HG03378 (cell line): Measurements from ENCODE around the gene SERPINB6.
A peak's percentile ranks its signal among the peaks of the same experiment; 100 is the strongest.
"Not testable (repeated sequence)": the region's sequence is repeated elsewhere in the genome, so short reads cannot be mapped to it uniquely, and the experiment has no call there.

ENCODE experiments used
- ATAC-seq: cut with Tn5 transposase; IDR thresholded peaks from one replicate; pipeline ENCODE4 v1.9.1; 2021; ENCODE audit warnings: mild to moderate bottlenecking, moderate library complexity; ENCODE audit not compliant: unreplicated experiment

Gene SERPINB6

GRCh38 chr6:2959909-2960719 lies 11.3 kb downstream of the SERPINB6 start:
- ATAC-seq: no peak

DNA sequence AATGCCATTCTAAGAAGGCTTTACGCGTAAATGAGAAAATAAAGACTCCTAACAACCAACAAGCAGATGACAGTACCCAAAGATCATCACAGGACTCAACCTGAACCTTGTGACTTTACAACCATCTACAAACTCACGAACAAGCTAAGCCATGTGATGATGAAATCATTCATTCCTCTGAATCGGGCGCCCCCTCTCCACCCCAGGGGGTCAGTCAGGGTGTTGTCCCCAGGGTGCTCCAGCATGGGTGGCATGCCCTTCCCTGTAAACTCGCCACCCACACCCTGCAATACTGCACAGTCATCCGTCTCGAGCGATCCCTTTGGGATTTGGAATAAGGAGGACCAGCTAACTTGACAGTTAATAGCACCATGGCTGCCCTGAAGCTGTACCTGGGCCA lies 12.6 kb downstream of the SERPINB6 start:
- no peak for ATAC-seq

- no peak for ATAC-seq
Measured at GRCh38 chr6:2958331-2958711, 13.0 kb downstream of the SERPINB6 start.

GRCh38 chr6:2957696-2958330 lies 13.6 kb downstream of the SERPINB6 start:
- ATAC-seq: no peak

GRCh38 chr6:2956930-2957685 lies 14.3 kb downstream of the SERPINB6 start:
- ATAC-seq: no peak

- no peak for ATAC-seq
Measured at GRCh38 chr6:2953098-2953497, 18.3 kb downstream of the SERPINB6 start.

DNA sequence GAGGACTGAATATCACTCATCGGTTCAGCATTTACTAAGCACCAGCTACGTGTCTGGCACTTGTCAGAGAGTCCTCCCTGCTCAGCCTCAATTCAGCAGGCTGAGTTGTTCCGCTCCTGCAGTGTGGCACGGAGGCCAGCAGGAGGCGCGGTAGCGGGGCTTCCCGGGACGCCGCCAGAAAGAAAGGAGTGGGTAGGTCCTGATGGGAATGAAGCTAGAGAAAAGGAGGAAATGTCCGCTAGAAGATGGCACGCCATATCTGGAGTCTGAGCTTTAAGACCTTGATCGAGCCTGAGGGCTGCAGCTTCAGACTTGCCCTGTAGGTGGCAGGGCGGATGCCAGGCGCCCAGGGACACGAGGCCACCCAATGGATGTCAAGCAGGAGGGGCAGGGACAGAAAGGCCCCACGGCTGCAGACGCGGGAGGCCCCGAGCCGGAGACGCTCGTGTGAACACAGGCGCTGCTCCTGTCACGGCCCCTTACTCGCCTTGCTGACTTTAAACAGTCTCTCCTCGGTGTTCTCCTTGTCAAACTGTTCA lies 18.7 kb downstream of the SERPINB6 start:
- peak; percentile 55 for ATAC-seq

- ATAC-seq: no peak
Measured at GRCh38 chr6:2951728-2952127, 19.6 kb downstream of the SERPINB6 start.

DNA sequence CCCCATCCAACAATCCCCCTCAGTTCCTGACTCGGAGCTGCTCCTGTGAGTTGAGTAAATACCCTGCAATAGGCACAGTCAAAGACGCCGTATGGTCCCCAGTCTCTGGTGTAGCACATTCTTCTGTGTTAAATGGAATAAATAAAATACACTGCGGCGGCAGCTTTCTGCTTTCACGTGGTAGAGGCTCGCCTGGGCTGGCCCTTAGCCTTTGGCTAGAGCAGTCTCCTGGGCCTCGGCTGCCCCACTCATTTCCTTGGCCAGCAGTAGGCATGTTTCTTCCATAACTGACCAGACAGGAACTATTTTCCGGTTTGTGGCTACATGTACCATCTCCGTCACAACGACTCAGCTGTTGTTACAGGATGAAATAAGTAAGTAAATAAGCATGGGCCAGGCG lies 20.7 kb downstream of the SERPINB6 start:
- no peak for ATAC-seq

- no peak for ATAC-seq
Measured at GRCh38 chr6:2949536-2950083, 21.8 kb downstream of the SERPINB6 start.

- no peak for ATAC-seq
Measured at GRCh38 chr6:2949121-2949520, 22.2 kb downstream of the SERPINB6 start.

DNA sequence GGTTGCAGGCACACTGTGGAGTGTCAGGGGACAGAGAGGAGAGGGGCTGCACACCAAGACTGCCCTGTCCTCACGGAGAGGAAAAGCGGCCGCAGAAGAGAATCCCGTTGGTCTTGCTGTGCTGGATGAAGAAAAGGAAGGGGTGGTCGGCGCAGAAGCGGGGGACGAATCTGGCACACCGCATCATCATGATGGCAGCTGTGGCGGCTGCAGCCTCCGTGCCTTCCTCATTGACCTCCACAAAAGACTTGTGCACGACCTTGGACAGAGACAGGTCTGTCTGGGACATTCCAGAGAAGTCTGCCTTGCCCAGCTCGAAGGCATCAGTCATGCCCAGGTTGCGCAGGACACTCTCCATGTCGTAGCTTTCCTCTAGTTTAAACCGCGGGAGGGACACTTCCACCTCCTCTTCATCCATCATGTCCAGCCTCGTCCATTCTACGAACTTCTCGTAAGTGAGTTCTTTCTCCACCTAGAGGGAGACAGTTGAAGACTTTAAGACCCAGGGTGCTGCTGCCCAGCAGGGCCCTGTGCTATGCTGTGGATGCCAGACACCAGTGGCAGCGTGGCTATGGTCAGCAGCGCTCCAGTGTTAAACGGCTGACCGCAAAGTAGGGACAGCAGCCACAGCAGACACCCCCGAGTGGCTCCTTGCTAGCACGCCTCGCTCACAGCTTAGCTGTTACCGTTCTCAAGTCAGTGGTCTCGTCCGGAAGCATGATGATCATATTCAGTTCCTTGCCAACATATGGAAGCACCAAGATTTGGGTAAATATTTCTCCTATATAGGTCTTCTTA lies 22.9 kb downstream of the SERPINB6 start:
- no peak for ATAC-seq

DNA sequence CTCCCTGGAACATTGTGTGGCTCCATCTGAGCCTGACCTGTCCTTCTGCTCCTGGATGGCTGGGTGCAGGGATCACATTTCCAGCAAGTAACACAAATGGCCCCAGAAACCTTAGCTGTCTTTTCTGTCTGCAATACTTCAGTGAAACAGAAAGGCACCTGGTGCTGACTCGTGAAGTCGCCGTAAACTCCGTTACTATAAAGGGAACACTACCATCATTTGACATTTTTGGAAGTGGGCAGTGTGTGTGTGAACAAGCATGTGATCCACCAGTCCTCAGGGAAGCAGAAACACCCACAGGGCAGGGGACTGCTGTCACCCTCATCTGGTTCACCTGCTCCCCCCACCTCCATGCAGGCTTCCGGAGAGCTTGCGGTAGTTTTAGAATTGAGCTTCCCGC lies 23.9 kb downstream of the SERPINB6 start:
- ATAC-seq: no peak

DNA sequence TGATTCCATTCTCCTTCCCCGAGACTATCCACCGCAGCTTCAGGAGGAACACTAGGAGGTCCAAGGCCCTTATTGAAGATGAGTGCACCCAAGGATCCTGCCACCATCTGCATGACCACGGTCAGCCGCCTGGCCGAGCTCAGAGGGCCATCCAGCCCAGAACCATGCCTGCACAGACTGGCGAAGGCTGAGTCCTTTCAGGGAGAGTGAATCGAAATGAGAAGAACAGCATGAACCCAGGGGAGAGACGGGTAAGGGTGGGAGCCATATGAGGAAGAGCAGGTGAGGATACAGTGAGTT lies 26.3 kb downstream of the SERPINB6 start:
- ATAC-seq: no peak

GRCh38 chr6:2944405-2945152 lies 26.8 kb downstream of the SERPINB6 start:
- ATAC-seq: no peak

- ATAC-seq: no peak
Measured at GRCh38 chr6:2943564-2943955, 27.8 kb downstream of the SERPINB6 start.

DNA sequence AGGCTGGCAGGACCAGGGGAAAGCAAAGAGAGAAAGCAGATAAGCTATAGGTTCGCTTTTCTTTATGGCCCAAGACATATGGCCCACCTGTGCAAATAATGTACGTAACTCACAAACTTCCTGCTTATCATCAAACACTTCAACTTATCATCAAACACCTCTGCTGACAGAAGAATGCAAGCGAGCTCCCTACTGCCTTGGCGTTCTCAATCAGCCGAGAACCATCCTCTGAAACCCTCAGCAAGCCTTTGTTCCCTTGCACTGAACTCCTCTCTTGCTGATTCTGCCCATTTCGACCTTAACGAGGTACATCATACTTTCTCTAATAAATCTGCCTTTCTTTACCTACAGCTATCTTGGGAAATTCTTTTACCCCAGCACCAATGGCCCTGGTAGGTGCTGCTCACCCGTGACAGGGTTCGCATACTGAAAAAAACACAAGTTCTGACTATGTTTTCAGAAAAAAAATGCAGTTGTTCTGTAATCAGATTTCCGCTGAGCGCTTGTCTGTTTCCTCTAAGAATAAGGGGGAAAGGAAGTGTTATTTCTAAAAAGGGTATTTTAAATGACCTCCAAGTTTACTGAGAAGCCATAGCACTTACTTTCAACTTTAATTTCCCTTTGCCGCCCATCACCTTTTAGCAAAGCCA lies 28.3 kb downstream of the SERPINB6 start:
- ATAC-seq: no peak

DNA sequence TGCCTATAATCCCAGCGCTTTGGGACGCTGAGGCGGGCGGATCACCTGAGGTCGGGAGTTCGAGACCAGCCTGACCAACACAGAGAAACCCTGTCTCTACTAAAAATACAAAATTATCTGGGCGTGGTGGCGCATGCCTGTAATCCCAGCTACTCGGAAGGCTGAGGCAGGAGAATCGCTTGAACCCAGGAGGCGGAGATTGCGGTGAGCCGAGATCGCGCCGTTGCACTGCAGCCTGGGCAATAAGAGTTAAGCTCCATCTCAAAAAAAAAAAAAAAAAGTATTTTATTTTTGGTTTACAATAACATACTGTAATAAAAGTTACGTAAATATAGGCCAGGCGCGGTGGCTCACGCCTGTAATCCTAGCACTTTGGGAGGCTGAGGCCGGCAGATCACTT lies 29.3 kb downstream of the SERPINB6 start:
- not testable (repeated sequence) for ATAC-seq

DNA sequence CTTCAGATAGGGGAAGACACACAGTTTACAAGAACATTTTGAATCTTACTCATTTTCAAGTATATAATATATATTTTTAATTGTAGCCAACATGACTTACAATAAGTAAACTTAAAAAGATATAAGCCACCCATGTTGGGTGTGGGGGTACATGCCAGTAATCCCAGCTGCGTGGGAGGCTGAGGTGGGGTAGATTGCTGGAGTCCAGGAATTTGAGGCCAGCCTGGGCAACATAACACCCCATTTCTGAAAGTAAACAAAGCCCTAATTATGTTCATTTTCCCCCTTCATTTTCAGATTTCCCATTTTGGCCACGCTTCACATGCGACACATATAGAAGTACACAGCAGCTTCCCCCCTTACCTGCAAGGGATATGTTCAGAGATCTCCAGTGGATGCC lies 30.5 kb downstream of the SERPINB6 start:
- no peak for ATAC-seq
